HL-60 (cell line): ENCODE measurements around the gene ZFAND3.

Source experiments
- DNase-seq, 2 experiments: peaks; one replicate each; pipeline ENCODE4 v3.0.0-alpha.2; 2010 to 2020; ENCODE audit warnings: low read depth in 1 of 2, low spot score in 1 of 2
- H3K27ac ChIP-seq: fragments of 250-450 bp; sonication (Bioruptor Pico); replicated peaks from 2 replicates; pipeline ENCODE4 v1.5.1; 2020; ENCODE audit warnings: mild to moderate bottlenecking, moderate library complexity
- H3K27me3 ChIP-seq: fragments of 250-450 bp; sonication (Bioruptor Pico); 2 replicates; pipeline ENCODE4 v1.5.1; 2021; ENCODE audit warnings: mild to moderate bottlenecking, moderate library complexity; ENCODE audit not compliant: insufficient read depth, poor library complexity, severe bottlenecking
- H3K4me3 ChIP-seq: replicated peaks from 2 replicates; pipeline ENCODE4 v1.5.1; 2011; ENCODE audit warnings: mild to moderate bottlenecking, control low read depth, low read length; ENCODE audit not compliant: insufficient read depth
- CTCF ChIP-seq: IDR thresholded peaks from one replicate; pipeline ENCODE4 v1.5.1; 2011; ENCODE audit warnings: low read length, control low read depth, inconsistent platforms; ENCODE audit not compliant: insufficient read depth
- GABPA ChIP-seq: IDR thresholded peaks from 2 replicates; pipeline ENCODE4 v1.6.1; 2012; ENCODE audit warnings: low read depth
- POLR2AphosphoS5 ChIP-seq: IDR thresholded peaks from 2 replicates; pipeline ENCODE4 v1.6.1; 2012; ENCODE audit warnings: low read depth
- REST ChIP-seq: IDR thresholded peaks from 2 replicates; pipeline ENCODE4 v1.6.1; 2012; ENCODE audit warnings: low read depth; ENCODE audit not compliant: insufficient replicate concordance
- SPI1 ChIP-seq: IDR thresholded peaks from 2 replicates; pipeline ENCODE4 v1.6.1; 2012; ENCODE audit warnings: low read depth, mild to moderate bottlenecking, borderline replicate concordance

The ZFAND3 gene

GRCh38 chr6:37835923-37836322 lies 16.4 kb downstream of the ZFAND3 start:
- TF ChIP-seq GABPA (no peak), CTCF (no peak), POLR2AphosphoS5 (no peak), SPI1 (no peak), REST (no peak)
- no peak overlapping the region for H3K4me3 ChIP-seq
- no peaks in the 10 kb centered on the region for H3K27me3 ChIP-seq
- no peak for DNase-seq
- H3K27ac ChIP-seq: no peak overlapping the region

- H3K27me3 ChIP-seq: no peaks in the 10 kb centered on the region
- peak in 1 of 2 experiments; percentile 51 for DNase-seq
- TF ChIP-seq POLR2AphosphoS5 (no peak), REST (no peak), CTCF (no peak)
- H3K4me3 ChIP-seq: no peak overlapping the region
- H3K27ac ChIP-seq: no peak overlapping the region
Observed at GRCh38 chr6:37838219-37838921, 18.8 kb downstream of the ZFAND3 start.

GRCh38 chr6:37840143-37840939 lies 20.8 kb downstream of the ZFAND3 start:
- peak overlapping the region; percentile 46 for H3K27ac ChIP-seq

More at GRCh38 chr6:37840143-37840939, 20.8 kb downstream of the ZFAND3 start:
- TF ChIP-seq SPI1: no peak
- no peak for TF ChIP-seq REST
- no peak for TF ChIP-seq CTCF
- TF ChIP-seq GABPA: no peak
- no peak for TF ChIP-seq POLR2AphosphoS5
- H3K4me3 ChIP-seq: no peak overlapping the region
- no peaks in the 10 kb centered on the region for H3K27me3 ChIP-seq
- DNase-seq: no peak
